Stimulated activated CD8-positive, alpha-beta memory T cell treated with anti-CD3 and anti-CD28 coated beads, Interleukin-4, amount 100 ng/mL, for 1 hour (primary cell): ENCODE results near the gene AGBL4.

Experiments
- DNase-seq, 2 donors: peaks; one replicate each; pipeline ENCODE4 v3.0.0-alpha.2; 2020; ENCODE audit warnings: low read depth in 2 of 2, low spot score in 1 of 2

Gene AGBL4

GRCh38 chr1:48668339-48668738, 1355.4 kb downstream of the AGBL4 start:
- DNase-seq, result no peak

- no peak for DNase-seq
These were observed 1356.0 kb downstream of the AGBL4 start for GRCh38 chr1:48667782-48668181.

GRCh38 chr1:48665708-48666407, 1357.9 kb downstream of the AGBL4 start:
- no peak for DNase-seq

- no peak for DNase-seq
These were observed 1361.9 kb downstream of the AGBL4 start for GRCh38 chr1:48661726-48662463.

GRCh38 chr1:48659801-48660200, 1364.0 kb downstream of the AGBL4 start:
- no peak for DNase-seq

GRCh38 chr1:48657413-48657812, 1366.3 kb downstream of the AGBL4 start:
- DNase-seq, result no peak

- DNase-seq, result no peak
These were observed 1369.0 kb downstream of the AGBL4 start for GRCh38 chr1:48654606-48655210.

- DNase-seq, result no peak
These were observed 1371.4 kb downstream of the AGBL4 start for GRCh38 chr1:48652334-48652733.

GRCh38 chr1:48649880-48650279, 1373.9 kb downstream of the AGBL4 start:
- no peak for DNase-seq

- DNase-seq, result no peak
These were observed 1377.9 kb downstream of the AGBL4 start for GRCh38 chr1:48645883-48646282.

- no peak for DNase-seq
These were observed 1378.7 kb downstream of the AGBL4 start for GRCh38 chr1:48644905-48645605.

- DNase-seq, result no peak
These were observed 1379.4 kb downstream of the AGBL4 start for GRCh38 chr1:48644190-48644900.

GRCh38 chr1:48643193-48643592, 1380.6 kb downstream of the AGBL4 start:
- no peak for DNase-seq

- no peak for DNase-seq
These were observed 1382.8 kb downstream of the AGBL4 start for GRCh38 chr1:48640836-48641492.

- DNase-seq, result no peak
These were observed 1393.9 kb downstream of the AGBL4 start for GRCh38 chr1:48629867-48630266.

GRCh38 chr1:48627486-48627885, 1396.3 kb downstream of the AGBL4 start:
- no peak for DNase-seq

- DNase-seq, result no peak
These were observed 1404.2 kb downstream of the AGBL4 start for GRCh38 chr1:48619539-48619938.

GRCh38 chr1:48617252-48617651, 1406.5 kb downstream of the AGBL4 start:
- DNase-seq, result no peak

GRCh38 chr1:48616710-48617109, 1407.0 kb downstream of the AGBL4 start:
- DNase-seq, result no peak

GRCh38 chr1:48611841-48612240, 1411.9 kb downstream of the AGBL4 start:
- DNase-seq, result no peak
